Muscle of arm (tissue), 12 donors: Measurements from ENCODE around the gene EIF4E. TPM values are rescaled to one million over a fixed set of nuclear protein-coding genes. Genes with fewer than 3 reads are reported as not detected.
A peak's percentile ranks its signal among the peaks of the same experiment; 100 is the strongest.
"Not testable (repeated sequence)": the region's sequence is repeated elsewhere in the genome, so short reads cannot be mapped to it uniquely, and the experiment has no call there.

Experiments
- DNase-seq: peaks from one replicate; pipeline ENCODE4 v3.0.0-alpha.2; 2013
- polyA plus RNA-seq, 12 donors: library from polyadenylated mRNA; unstranded; fragments of 120-200 nt; gene quantifications; one replicate each; pipeline ENCODE4 v1.2.1, GENCODE V29; 2013; ENCODE audit not compliant: insufficient read length in 12 of 12

EIF4E gene
- polyA plus RNA-seq, 12 donors: 34.6 to 75.3 (median 64.2) TPM; not detected in 1

DNA sequence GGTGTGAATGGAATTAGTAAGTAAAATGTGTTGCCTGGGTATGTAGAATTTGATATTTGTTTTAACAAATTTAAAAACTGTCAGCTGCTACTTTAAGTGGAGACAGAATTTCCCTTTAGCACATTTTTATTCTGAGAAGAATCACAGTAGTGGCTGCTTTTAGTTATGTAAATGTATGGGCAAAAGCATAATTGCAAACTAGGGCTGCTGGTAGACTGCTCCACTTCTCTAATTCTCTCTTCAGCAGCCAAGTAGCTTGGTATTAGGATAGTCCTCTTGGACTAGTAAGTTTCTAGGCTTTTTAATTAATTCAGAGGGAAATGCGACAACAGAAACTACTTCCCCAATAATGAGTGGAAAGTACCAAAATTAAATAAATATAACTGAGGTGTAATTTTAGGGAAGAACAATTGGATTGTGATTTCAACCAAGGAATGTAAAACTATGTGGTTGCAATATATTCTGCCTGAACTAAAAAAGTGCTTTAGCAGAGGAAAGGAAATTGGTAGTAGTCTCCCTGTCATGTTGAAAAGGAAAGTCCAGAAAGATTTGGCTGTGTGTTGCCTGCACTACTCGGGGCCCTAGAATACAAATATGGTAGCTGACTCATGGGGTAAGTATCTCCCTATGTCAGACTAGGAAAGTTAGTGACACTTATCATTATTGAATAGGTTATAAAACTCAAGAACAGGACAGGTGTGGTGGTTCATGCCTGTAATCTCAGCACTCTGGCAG lies 9.2 kb upstream of the EIF4E start:
- no peak for DNase-seq

- DNase-seq: no peak
These were observed 6.7 kb upstream of the EIF4E start for GRCh38 chr4:98935633-98936032.

DNA sequence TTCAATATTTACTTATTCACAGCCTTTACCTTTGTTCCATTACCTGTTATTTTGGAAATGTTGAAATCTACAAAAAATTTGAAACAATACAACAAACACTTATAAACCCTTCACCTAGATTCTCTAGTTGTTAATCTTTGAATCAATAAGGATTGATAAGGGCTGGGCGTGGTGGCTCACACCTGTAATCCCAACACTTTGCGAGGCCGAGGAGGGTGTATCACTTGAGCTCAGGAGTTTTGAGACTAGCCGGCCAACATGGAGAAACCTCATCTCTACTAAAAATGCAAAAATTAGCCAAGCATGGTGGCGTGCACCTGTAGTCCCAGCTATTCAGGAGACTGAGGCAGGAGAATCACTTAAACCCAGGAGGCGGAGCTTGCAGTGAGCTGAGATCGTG lies 5.9 kb upstream of the EIF4E start:
- not testable (repeated sequence) for DNase-seq

GRCh38 chr4:98932539-98932938 lies 3.6 kb upstream of the EIF4E start:
- DNase-seq: no peak

GRCh38 chr4:98930311-98930865 lies 1.5 kb upstream of the EIF4E start:
- DNase-seq: no peak

GRCh38 chr4:98929341-98930267 lies 671 bp upstream of the EIF4E start:
- DNase-seq: no peak

- DNase-seq: peak; percentile 84
These were observed 815 bp downstream of the EIF4E start for GRCh38 chr4:98928131-98928504.

DNA sequence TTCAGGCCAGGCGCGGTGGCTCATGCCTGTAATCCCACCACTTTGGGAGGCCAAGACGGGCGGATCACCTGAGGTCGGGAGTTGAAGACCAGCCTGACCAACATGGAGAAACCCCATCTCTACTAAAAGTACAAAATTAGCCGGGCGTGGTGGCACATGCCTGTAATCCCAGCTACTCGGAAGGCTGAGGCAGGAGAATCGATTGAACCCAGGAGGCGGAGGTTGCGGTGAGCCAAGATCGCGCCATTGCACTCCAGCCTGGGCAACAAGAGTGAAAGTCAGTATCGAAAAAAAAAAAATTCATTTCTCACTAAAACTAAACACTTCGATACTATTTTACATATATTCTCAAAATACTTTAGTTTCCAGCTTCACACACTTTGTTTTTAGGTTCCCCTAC lies 2.7 kb downstream of the EIF4E start:
- not testable (repeated sequence) for DNase-seq

- no peak for DNase-seq
These were observed 7.6 kb downstream of the EIF4E start for GRCh38 chr4:98921292-98921691.

- no peak for DNase-seq
These were observed 8.9 kb downstream of the EIF4E start for GRCh38 chr4:98919996-98920395.

DNA sequence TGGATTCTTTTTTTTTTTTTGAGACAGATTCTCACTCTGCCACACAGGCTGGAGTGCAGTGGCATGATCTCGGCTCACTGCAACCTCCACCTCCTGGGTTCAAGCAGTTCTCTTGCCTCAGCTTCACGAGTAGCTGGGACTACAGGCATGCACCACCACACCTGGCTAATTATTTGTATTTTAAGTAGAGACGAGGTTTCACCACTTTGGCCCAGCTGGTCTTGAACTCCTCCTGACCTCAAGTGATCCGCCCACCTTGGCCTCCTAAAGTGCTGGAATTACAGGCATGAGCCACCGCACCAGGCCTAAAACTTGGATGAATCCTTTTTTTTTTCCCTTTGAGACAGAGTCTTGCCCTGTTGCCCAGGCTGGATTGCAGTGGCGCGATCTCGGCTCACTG lies 18.2 kb downstream of the EIF4E start:
- not testable (repeated sequence) for DNase-seq

GRCh38 chr4:98909646-98910401 lies 19.1 kb downstream of the EIF4E start:
- no peak for DNase-seq

- DNase-seq: no peak
These were observed 20.1 kb downstream of the EIF4E start for GRCh38 chr4:98908703-98909262.

- no peak for DNase-seq
These were observed 20.8 kb downstream of the EIF4E start for GRCh38 chr4:98908182-98908581.

DNA sequence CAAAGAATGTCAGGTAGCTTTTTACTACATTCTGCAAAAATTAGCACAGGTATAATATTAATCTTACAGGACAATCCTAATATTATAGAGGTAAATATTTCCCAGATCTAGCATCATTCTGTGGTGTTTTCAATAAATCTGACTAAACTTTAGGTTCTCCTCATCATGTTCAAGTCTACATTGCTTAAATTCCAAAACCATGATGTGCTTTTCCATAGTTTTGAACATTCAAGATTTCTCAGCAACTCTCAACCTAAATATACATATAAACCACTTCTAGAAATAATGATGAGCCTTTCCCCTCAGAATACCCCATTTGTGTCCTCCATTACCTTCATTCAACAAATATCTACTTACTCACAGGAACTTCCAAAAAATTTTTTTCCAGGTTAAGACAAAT lies 23.1 kb downstream of the EIF4E start:
- no peak for DNase-seq

DNA sequence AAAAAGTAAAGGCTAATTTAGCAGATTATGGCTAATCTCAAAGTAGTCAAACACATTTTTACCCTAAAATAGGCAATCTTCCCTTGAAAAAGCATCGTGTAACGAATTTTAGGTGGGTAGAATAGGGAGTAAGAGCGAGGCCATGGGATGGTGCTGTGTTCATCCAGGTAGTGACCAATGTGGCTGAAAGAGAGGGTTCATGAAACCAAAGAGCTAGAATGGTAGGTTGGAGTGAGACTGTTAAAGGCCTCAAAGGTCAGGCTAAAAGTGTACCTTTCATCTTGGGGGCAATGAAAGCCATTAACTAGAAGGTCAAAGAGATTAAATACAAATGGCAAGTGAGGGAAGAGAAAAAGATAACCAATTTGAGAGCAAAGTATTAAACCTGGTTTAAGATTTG lies 23.6 kb downstream of the EIF4E start:
- no peak for DNase-seq

DNA sequence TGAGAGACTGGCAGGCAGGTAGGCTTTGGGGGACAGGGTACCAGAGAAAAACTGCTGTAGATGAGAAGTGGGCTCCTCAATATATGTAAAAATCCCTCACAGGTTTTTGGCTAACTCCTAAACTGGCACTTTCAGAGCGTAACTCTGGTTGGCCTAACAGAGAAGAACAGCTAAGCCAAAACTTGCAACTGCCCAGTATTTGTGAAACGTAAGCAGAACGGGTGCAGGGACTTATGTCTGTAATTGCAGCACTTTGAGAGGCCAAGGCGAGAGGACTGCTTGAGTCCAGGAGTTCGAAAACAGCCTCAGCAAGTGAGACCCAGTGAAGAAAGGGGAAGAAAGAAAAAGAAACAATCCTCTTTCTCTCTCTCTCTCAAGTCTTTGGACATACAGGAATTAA lies 25.0 kb downstream of the EIF4E start:
- no peak for DNase-seq

GRCh38 chr4:98903561-98903960 lies 25.4 kb downstream of the EIF4E start:
- no peak for DNase-seq

- DNase-seq: no peak
These were observed 29.7 kb downstream of the EIF4E start for GRCh38 chr4:98899277-98899676.

- DNase-seq: no peak
These were observed 37.2 kb downstream of the EIF4E start for GRCh38 chr4:98891478-98892337.
